Heart left ventricle (tissue), 16 donors: ENCODE measurements around the gene PF4V1. TPM values are rescaled to one million over a fixed set of nuclear protein-coding genes. Genes with fewer than 3 reads are reported as not detected.

ENCODE experiments used
- ATAC-seq, 4 donors: fragments of 200-7000 bp; cut with Tn5 transposase; one replicate each; pipeline ENCODE4 v1.9.1; 2020 to 2022; ENCODE audit warnings: moderate library complexity in 4 of 4, mild to moderate bottlenecking in 3 of 4, moderate number of reproducible peaks in 1 of 4
- DNase-seq, 5 donors: peaks; one replicate each; pipeline ENCODE4 v3.0.0-alpha.2; 2020
- H3K27ac ChIP-seq, 12 donors: fragments of 200-600 bp; sonication (generic) in 4 of 12; one replicate each; pipeline versions ENCODE4 v1.5.0 to v1.8.0; 2016 to 2022; ENCODE audit warnings: mild to moderate bottlenecking in 2 of 12
- H3K27me3 ChIP-seq, 9 donors: fragments of 200-600 bp; sonication (generic) in 2 of 9; one replicate each; pipeline versions ENCODE4 v1.5.1 to v1.8.0; 2016 to 2022; ENCODE audit warnings: mild to moderate bottlenecking in 3 of 9
- H3K36me3 ChIP-seq, 9 donors: fragments of 200-600 bp; sonication (generic) in 2 of 9; one replicate each; pipeline versions ENCODE4 v1.5.0 to v1.8.0; 2018 to 2022; ENCODE audit warnings: mild to moderate bottlenecking in 2 of 9
- H3K4me1 ChIP-seq, 12 donors: fragments of 200-600 bp; sonication (generic) in 4 of 12; one replicate each; pipeline versions ENCODE4 v1.5.0 to v1.8.0; 2016 to 2022; ENCODE audit warnings: mild to moderate bottlenecking in 3 of 12
- H3K4me3 ChIP-seq, 12 donors: fragments of 200-600 bp; sonication (generic) in 4 of 12; one replicate each; pipeline versions ENCODE4 v1.5.0 to v1.8.0; 2017 to 2022; ENCODE audit warnings: mild to moderate bottlenecking in 9 of 12, moderate library complexity in 4 of 12
- H3K9me3 ChIP-seq, 12 donors: fragments of 200-600 bp; sonication (generic) in 4 of 12; one replicate each; pipeline versions ENCODE4 v1.5.0 to v1.8.0; 2016 to 2022; ENCODE audit warnings: mild to moderate bottlenecking in 1 of 12
- POLR2A ChIP-seq, 2 donors: fragments of 450-650 bp; IDR thresholded peaks; one replicate each; pipeline ENCODE4 v1.6.1; 2017; ENCODE audit warnings: antibody characterized with exemption in 2 of 2, mild to moderate bottlenecking in 2 of 2, moderate library complexity in 2 of 2
- WGBS, 4 donors: extraction: QIAGEN DNeasy Blood & Tissue Kit in 2 of 4; methylation state at CpG; one replicate each; pipeline versions ENCODE4 v1.1.5 to v1.1.7; 2013 to 2018; 5-methylcytosine and 5-hydroxymethylcytosine counted together
- intact Hi-C, 10 donors: fragments of 100-400 bp; cut with DNase I; formaldehyde crosslinking; loops; one replicate each; pipeline versions ENCODE4 v1.11.1 to v1.14.2; 2022
- polyA plus RNA-seq, 2 donors: library from polyadenylated mRNA; stranded (reverse); fragments of 200-250 nt; gene quantifications; one replicate each; pipeline ENCODE4 v1.2.3, GENCODE V29; 2013
- total RNA-seq, 9 donors: library from RNA; depleted of rRNA in 2 of 9; stranded (reverse); fragments of >200 nt in 2 of 9; fragmentation: NEBNext Ultra II Directional in 3 of 9; extraction: Animal tissue kit (Norgen Biotek cat#: 25700) in 3 of 9; gene quantifications; one replicate each; pipeline versions ENCODE4 v1.1.0 to v1.2.4, GENCODE V29; 2016 to 2023
- TF ChIP-seq, protein P1 (sequence below), 12 donors: fragments of 200-600 bp; sonication (generic) in 4 of 12; IDR thresholded peaks; one replicate each; pipeline versions ENCODE4 v1.5.0 to v1.8.0; 2018 to 2022; ENCODE audit warnings: antibody characterized with exemption in 12 of 12, mild to moderate bottlenecking in 5 of 12
- donor health status: ischemic (EF 13 %, LVEDD 7.1; RV severe dilation, severe dysfunction).
- donor health status: healthy with polysubstance abuse.
- donor health status: DM: no; HTN: yes; CAD: no.
- donor health status: DM: no; HTN: no; CAD: no.
- donor health status: ischemic (EF 25% LVEDD 6.9; RV normal size, moderate dysfunction).
- donor health status: ischemic (EF 25% LVEDD 5.7; RV mildly dilated, moderate dysfunction).
- donor health status: healthy.
- donor health status: DM: yes; HTN: yes; CAD: no.
- donor health status: ischemic (EF 35%, LVEDD 5.7; RV mildly dilated, moderate dysfunction).
- donor health status: nonischemic (EF 11% LVEDD 7.7; RV severe dilation, severe dysfunction).
- donor health status: DM: yes; HTN: yes; CAD: no.
- donor health status: PGD.
- donor health status: ischemic (EF 29% LVEDD 5.4; RV normal size, mild dysfunction).
- donor health status: nonischemic (EF 23%, LVEDD 6.1; RV moderate dilation, normal function).

The PF4V1 gene
- total and polyA plus RNA-seq, 11 donors = 0.93 TPM; not detected in 10

DNA sequence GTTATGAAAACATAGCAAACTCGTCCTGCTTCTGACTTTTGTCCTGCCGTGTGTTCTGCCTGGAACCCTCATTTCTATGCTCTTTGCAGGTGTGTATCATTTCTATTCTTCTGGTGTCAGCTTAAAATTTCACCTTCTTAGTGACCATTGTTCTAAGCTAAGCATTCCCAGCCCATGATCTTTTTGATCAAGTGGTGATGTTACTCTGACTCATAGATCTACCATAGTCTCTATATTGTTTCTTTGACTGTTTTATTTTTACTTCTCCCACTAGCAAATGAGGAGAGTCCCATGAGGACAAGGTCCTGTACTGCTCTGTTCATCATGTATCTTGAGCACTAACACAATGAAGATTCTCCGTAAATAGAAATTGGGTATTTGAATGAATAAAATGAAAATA is 30.7 kb upstream of the PF4V1 start:
- Histone ChIP-seq H3K27me3 (no peaks in the 10 kb centered on the region), H3K36me3 (no peaks in the 10 kb centered on the region), H3K4me3 (no peak overlapping the region), H3K9me3 (peaks cover 0 to 6% (median 0%) of the 10 kb centered on the region in 12 donors), H3K4me1 (no peaks in the 10 kb centered on the region), H3K27ac (no peak overlapping the region)
- ATAC-seq (no peak), DNase-seq (no peak)
- intact Hi-C loops = no loop called here
- TF ChIP-seq POLR2A (IDR thresholded peaks at IDR 0.05) = no peak
- TF ChIP-seq, protein P1, sequence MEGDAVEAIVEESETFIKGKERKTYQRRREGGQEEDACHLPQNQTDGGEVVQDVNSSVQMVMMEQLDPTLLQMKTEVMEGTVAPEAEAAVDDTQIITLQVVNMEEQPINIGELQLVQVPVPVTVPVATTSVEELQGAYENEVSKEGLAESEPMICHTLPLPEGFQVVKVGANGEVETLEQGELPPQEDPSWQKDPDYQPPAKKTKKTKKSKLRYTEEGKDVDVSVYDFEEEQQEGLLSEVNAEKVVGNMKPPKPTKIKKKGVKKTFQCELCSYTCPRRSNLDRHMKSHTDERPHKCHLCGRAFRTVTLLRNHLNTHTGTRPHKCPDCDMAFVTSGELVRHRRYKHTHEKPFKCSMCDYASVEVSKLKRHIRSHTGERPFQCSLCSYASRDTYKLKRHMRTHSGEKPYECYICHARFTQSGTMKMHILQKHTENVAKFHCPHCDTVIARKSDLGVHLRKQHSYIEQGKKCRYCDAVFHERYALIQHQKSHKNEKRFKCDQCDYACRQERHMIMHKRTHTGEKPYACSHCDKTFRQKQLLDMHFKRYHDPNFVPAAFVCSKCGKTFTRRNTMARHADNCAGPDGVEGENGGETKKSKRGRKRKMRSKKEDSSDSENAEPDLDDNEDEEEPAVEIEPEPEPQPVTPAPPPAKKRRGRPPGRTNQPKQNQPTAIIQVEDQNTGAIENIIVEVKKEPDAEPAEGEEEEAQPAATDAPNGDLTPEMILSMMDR (IDR thresholded peaks at IDR 0.05) = no peak
- WGBS, 4 donors = 73 to 80% (median 76%) methylated on average over 3 of the region's 3 CpGs

DNA sequence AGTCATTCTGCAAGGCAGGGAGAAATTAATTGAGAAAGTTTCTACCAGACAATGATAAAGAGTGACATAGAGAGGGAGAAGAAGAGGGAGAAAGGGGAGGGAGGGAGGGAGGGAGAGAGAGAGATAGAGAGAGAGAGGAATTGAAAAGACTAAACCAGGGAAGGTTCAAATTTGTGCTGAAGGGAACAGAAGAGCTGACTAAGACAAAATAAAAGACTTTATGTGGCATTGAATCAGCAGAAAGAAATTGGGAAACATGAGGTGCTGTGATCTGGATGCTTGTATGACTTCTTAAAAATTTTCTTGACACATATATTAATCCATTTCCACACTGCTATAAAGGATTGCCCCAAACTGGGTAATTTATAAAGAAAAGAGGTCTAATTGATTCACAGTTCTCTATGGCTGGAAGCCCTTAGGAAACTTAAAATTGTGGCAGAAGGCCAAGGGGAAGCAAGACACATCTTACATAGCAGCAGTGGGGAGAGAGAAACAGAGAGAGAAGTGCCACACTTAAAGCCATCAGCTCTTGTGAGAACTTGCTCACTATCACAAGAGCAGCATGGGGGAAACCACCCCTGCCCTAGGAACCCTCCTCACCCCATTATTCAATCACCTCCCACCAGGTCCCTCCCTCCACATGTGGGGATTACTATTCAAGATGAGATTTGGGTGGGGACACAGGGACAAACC is 30.1 kb upstream of the PF4V1 start:
- no peaks in the 10 kb centered on the region for H3K27me3 ChIP-seq
- H3K4me3 ChIP-seq = no peak overlapping the region
- intact Hi-C loops = no loop called here
- H3K4me1 ChIP-seq = no peaks in the 10 kb centered on the region
- ATAC-seq (peak in 1 of 4 donors; percentile 27), DNase-seq (peak in 1 of 5 donors; percentile 10)
- no peak overlapping the region for H3K27ac ChIP-seq
- peaks cover 0 to 12% (median 0%) of the 10 kb centered on the region in 12 donors for H3K9me3 ChIP-seq
- no peak for TF ChIP-seq POLR2A (IDR thresholded peaks at IDR 0.05)
- TF ChIP-seq, protein P1 (IDR thresholded peaks at IDR 0.05) = no peak
- no peaks in the 10 kb centered on the region for H3K36me3 ChIP-seq

DNA sequence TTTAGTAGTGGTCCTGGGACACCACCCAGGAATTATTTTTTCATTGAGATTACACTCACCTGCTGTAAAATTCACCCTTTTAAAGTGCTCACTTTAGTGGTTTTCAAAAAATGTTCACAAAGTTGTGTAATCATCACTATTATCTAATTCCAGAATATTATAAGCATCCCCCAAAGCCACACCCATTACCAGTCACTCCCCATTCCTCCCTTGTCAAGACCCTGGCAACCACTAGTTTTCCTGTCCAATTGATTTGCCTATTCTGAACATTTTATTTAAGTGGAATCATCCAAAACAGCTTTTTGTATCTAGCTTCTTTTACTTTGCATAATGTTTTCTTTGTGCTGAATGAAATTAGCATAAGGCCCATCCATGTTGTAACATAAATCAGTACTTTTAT is 29.3 kb upstream of the PF4V1 start:
- DNase-seq = no peak
- no peak for TF ChIP-seq POLR2A (IDR thresholded peaks at IDR 0.05)
- TF ChIP-seq, protein P1 (IDR thresholded peaks at IDR 0.05) = no peak
- Histone ChIP-seq H3K9me3 (peaks cover 0 to 13% (median 0%) of the 10 kb centered on the region in 12 donors), H3K4me1 (peaks cover 0 to 3% (median 0%) of the 10 kb centered on the region in 12 donors), H3K27ac (no peak overlapping the region), H3K27me3 (no peaks in the 10 kb centered on the region), H3K36me3 (no peaks in the 10 kb centered on the region), H3K4me3 (no peak overlapping the region)
- ATAC-seq = no peak
- intact Hi-C loops = no loop called here

DNA sequence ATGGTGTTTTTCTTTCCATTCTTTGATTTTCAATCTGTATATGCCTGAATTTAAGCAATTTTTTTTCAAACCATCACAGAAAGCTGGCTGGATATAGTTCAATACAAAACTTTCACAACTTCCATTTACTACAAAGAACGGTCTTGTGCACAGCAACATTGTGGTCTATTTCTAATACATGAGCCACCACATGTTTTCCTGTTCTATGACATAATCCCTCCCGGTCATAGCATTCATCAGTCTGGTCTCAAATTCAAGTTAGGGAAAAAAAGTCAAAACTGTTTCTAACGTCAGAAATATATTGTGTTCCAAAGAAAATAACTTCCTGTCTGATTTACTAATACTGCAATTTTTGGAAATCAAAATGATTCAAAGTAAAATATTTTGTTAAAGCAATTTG is 24.1 kb upstream of the PF4V1 start:
- WGBS, 4 donors = 36 to 47% (median 39%) methylated on average over 3 of the region's 3 CpGs
- DNase-seq (no peak), ATAC-seq (peak in 3 of 4 donors; percentile 39 to 85 (median 60))
- H3K9me3 ChIP-seq = peaks cover 0 to 13% (median 0%) of the 10 kb centered on the region in 12 donors
- no peaks in the 10 kb centered on the region for H3K27me3 ChIP-seq
- H3K36me3 ChIP-seq = no peaks in the 10 kb centered on the region
- H3K27ac ChIP-seq = peak overlapping the region in 1 of 12 donors; percentile 3
- TF ChIP-seq POLR2A (IDR thresholded peaks at IDR 0.05) = no peak
- H3K4me1 ChIP-seq = peaks cover 0 to 15% (median 0%) of the 10 kb centered on the region in 12 donors
- intact Hi-C loops = no loop called here
- no peak overlapping the region for H3K4me3 ChIP-seq
